ENCODE data around the gene GLB1L.
"Not testable (repeated sequence)": the region's sequence is repeated elsewhere in the genome, so short reads cannot be mapped to it uniquely, and the experiment has no call there.

Gene GLB1L

DNA sequence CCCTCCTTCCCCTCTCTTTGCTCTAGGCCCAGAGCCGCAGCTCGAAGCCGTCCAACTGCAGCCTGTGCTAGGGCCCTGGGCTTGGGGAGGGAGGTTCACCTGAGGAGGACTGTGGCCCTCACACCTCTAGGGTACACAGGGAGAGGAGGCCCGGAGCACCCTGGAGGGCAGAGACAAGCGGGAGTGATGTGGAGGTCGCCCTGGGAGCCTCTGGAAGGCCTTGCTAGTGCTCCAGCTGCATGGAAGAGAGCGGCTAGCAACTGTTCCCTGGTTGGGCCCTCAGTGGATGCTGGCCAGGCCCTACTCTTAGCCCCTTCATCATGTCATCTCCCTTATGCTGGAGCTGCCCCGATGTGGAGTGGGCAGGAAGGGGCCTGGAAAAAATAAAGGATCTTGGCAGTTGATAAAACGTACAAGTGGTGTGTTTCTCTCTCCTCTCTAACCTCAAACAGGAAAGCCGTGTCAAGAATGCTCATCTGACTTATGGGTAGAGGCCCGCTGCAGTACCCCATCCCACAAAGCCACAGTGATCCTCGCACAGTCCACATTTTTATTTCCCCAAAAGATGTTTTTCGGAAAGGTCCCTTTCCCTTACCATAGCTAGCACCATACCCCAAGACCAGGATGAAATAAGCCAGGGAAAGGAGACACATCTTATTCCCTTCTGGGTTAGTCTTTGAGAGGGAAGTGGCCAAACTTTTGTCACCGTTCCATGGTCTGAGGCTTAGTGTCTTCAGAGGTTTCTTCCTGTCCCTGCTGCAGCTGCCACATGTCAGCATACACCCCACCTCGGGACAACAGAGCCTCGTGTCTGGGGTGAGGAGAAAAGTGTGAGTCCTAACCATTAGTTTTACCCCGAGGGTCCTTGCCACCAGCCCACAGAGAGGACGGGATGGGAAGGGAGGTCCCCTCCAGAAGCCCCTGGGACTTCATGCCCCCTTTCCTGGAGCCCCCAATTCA, 35.7 kb downstream of the GLB1L start:
- no peak for DNase-seq (ENCODE audit: low read depth in 1 of 2, low spot score in 1 of 2)

- DNase-seq (ENCODE audit: low read depth in 1 of 2, low spot score in 1 of 2): no peak
These were observed 37.1 kb downstream of the GLB1L start for GRCh38 chr2:219207884-219208740.

- DNase-seq (ENCODE audit: low read depth in 1 of 2, low spot score in 1 of 2): no peak
These were observed 37.9 kb downstream of the GLB1L start for GRCh38 chr2:219207134-219207883.

DNA sequence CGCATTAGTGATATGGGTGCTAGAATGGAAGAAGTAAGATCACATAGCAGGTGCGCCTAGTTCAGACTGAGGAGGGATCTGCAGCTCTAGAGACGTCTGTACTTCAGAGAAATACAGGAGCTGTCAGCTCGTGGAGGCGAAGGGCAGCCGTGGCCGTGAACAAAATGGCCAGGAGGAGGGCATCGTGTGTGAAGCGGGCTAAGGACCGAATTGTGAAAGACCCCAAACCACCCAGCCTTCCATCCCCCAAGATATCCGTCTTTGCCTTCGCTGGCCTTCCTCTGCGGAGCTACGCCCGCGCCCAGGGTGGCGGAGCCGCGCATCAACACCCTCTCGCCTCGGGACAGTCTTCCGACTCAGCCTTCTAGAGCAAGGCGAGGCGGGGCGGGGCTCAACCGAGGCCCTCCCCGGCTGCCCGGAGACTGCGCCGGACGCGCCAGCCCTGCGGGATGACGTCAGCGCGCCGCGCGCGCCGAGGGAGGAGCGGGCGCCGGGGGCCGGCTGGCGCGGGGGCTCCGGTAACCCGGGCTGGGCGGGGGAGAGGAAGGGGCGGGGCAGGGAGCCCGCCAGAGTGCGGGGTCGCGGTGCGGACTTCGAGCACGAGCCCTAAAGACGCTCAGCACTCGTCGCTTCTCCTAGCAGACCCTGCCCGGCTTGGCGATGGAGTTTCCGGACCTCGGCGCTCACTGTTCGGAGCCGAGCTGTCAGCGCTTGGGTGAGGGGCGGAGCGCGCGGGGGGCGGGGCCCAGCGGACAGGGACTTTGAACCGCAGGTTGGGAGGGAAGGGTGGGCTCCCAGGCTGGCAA, 38.7 kb downstream of the GLB1L start, which contains the start of gene ZFAND2B:
TSS of gene ZFAND2B (plus strand) at position 455 of the 806 bp plus-strand sequence. CDS start at position 661, 206 bp downstream.
- DNase-seq (ENCODE audit: low read depth in 1 of 2, low spot score in 1 of 2): peak; percentile 85 to 87

- DNase-seq (ENCODE audit: low read depth in 1 of 2, low spot score in 1 of 2): no peak
These were observed 39.3 kb downstream of the GLB1L start for GRCh38 chr2:219205981-219206327.

- DNase-seq (ENCODE audit: low read depth in 1 of 2, low spot score in 1 of 2): no peak
These were observed 40.1 kb downstream of the GLB1L start for GRCh38 chr2:219205165-219205538.

GRCh38 chr2:219204425-219205164, 40.6 kb downstream of the GLB1L start:
- no peak for DNase-seq (ENCODE audit: low read depth in 1 of 2, low spot score in 1 of 2)

DNA sequence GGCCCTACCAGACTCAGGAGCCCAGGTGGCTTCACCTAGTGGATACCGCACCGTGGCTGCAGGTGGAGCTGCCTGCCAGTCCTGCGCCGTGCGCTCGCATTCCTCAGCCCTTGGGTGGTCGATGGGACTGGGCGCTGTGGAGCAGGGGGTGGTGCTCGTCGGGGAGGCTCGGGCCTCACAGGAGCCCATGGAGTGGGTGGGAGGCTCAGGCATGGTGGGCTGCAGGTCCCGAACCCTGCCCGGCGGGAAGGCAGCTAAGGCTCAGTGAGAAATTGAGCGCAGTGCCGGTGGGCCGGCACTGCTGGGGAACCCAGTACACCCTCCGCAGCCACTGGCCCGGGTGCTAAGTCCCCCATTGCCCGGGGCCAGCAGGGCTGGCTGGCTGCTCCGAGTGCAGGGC, 43.9 kb downstream of the GLB1L start:
- not testable (repeated sequence) for DNase-seq (ENCODE audit: low read depth in 1 of 2, low spot score in 1 of 2)

DNA sequence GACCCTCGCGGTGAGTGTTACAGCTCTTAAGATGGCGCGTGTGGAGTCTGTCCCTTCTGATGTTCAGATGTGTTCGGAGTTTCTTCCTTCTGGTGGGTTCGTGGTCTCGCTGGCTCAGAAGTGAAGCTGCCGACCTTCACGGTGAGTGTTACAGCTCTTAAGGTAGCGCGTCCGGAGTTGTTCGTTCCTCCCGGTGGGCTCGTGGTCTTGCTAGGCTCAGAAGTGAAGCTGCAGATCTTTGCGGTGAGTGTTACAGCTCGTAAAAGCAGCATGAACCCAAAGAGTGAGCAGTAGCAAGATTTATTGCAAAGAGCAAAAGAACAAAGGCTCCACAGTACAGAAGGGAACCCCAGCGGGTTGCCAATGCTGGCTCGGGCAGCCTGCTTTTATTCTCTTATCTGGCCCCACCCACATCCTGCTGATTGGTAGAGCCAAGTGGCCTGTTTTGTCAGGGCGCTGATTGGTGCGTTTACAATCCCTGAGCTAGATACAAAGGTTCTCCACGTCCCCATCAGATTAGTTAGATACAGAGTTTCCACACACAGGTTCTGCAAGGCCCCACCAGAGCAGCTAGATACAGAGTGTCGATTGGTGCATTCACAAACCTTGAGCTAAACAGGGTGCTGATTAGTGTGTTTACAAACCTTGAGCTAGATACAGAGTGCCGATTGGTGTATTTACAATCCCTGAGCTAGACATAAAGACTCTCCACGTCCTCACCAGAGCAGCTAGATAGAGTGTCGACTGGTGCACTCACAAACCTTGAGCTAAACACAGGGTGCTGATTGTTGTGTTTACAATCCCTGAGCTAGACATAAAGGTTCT, 44.5 kb downstream of the GLB1L start:
- not testable (repeated sequence) for DNase-seq (ENCODE audit: low read depth in 1 of 2, low spot score in 1 of 2)

DNA sequence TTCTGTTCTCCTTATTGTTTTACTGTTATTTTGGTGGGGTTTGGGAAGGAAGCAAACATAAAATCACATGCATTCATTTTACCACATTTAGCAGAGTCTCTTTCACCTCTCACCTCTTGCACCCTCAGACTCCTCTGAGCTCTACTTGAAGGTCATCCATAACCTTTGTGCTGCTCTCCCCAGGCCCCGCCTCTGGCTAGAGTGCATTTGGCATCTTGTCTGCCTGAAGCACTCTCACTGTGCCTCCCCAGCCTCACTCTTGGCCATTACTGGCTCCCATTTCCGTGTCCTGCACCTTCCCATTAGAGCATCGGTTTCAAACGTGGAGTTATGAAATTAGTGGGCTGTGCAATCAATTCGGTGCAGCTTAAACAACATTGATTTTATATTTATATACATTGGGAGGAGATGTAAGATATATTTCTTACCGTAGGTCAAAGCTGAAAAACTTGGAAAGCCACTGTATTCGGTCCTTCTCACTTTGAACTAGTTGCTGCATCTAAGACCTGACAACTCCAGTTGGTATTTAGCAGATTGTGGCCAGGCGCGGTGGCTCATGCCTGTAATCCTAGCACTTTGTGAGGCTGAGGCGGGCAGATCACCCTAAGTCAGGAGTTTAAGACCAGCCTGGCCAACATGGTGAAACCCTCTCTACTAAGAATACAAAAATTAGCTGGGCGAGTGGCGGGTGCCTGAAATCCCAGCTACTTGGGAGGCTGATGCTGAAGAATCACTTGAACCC, 45.6 kb downstream of the GLB1L start:
- DNase-seq (ENCODE audit: low read depth in 1 of 2, low spot score in 1 of 2): no peak

GRCh38 chr2:219198974-219199373, 46.3 kb downstream of the GLB1L start:
- no peak for DNase-seq (ENCODE audit: low read depth in 1 of 2, low spot score in 1 of 2)

DNA sequence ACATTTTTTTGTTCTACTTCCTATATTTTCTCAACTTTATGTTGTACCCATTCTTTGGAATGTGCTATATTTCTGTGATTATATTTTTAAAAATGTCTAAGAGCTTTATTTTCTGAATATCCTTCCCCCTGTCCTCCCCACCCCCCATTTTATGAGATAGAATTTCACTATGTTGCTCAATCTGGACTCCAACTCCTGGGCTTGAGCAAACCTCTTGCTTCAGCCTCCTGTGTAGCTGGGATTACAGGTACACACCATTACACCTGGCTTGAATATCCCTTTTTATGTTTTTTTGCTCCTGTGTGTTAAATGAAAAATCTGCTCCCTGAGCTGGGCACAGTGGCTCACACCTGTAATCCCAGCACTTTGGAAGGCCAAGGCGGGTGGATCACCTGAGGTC, 47.9 kb downstream of the GLB1L start:
- DNase-seq (ENCODE audit: low read depth in 1 of 2, low spot score in 1 of 2): no peak

DNA sequence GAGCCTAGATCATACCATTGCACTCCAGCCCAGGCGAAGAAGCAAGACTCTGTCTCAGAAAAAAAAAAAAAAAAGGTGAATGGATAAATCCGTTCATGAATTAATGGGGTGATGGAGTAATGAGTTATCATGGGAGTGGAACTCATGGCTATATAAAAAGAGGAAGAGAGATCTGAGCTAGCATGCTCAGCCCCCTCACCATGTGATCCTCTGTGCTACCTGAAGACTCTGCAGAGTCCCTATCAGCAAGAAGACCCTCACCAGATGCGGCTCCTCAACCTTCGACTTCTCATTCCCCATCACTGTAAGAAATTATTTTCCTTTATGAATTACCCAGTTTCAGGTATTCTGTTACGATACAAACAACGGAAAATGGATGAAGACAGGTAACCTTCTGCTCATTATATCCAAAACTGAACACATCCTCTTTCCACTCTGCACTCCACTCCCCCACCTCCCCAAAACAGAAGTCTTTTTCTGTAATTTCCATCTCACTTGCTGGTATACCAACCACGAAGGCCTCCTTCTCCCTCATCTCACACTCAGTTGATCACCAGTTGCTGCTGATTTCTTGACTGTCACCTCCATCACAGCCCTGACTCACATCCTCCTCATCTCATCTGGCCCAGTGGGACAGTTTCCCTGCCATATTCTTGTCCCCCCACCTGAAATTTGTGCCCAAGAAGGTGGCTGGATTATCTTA, 58.3 kb downstream of the GLB1L start:
- DNase-seq (ENCODE audit: low read depth in 1 of 2, low spot score in 1 of 2): no peak

Measured in activated CD4-positive, alpha-beta T cell treated with anti-CD3 and anti-CD28 coated beads, Interleukin-2, amount 50 U/mL, for 24 hours (primary cell).